B cell (primary cell): ENCODE measurements around the gene CMIP.

Experiments used
- EZH2 ChIP-seq: IDR thresholded peaks from 2 replicates; pipeline ENCODE4 v1.6.1; 2012; ENCODE audit warnings: borderline replicate concordance, low read depth, mild to moderate bottlenecking, moderate library complexity, low read length; ENCODE audit not compliant: insufficient read depth, poor library complexity, severe bottlenecking
- TF ChIP-seq, protein P1 (sequence below): fragments of 200-600 bp; IDR thresholded peaks from one replicate; pipeline ENCODE4 v1.8.0; 2022; ENCODE audit warnings: antibody characterized with exemption, mild to moderate bottlenecking

DNA sequence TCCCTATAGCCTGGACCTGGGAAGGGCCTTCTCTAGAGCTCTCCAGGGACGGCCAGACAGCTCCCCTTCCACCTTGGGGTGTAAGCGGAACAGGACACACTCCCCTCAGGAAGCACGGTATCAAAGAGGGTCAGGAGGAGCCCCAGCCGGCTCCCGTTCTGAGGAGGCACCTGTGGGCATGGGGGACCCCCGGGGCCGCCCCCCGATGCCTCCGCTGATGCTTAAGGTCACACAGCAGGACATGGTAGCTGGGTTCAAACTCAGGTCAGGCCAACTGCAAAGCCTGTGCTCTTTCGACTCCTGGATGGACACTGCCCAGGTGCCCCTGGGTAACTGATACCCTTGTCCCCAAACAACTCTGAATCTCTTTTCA lies 49.8 kb downstream of the CMIP start:
- TF ChIP-seq, protein P1, sequence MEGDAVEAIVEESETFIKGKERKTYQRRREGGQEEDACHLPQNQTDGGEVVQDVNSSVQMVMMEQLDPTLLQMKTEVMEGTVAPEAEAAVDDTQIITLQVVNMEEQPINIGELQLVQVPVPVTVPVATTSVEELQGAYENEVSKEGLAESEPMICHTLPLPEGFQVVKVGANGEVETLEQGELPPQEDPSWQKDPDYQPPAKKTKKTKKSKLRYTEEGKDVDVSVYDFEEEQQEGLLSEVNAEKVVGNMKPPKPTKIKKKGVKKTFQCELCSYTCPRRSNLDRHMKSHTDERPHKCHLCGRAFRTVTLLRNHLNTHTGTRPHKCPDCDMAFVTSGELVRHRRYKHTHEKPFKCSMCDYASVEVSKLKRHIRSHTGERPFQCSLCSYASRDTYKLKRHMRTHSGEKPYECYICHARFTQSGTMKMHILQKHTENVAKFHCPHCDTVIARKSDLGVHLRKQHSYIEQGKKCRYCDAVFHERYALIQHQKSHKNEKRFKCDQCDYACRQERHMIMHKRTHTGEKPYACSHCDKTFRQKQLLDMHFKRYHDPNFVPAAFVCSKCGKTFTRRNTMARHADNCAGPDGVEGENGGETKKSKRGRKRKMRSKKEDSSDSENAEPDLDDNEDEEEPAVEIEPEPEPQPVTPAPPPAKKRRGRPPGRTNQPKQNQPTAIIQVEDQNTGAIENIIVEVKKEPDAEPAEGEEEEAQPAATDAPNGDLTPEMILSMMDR = no peak
- no peak for TF ChIP-seq EZH2
